Stimulated activated CD4-positive, alpha-beta T cell treated with anti-CD3 and anti-CD28 coated beads, Interleukin-15, amount 100 ng/mL, for 24 hours (primary cell): ENCODE results near the gene COL15A1.

Source experiments
- DNase-seq: peaks from one replicate; pipeline ENCODE4 v3.0.0-alpha.2; 2020

Gene COL15A1

DNA sequence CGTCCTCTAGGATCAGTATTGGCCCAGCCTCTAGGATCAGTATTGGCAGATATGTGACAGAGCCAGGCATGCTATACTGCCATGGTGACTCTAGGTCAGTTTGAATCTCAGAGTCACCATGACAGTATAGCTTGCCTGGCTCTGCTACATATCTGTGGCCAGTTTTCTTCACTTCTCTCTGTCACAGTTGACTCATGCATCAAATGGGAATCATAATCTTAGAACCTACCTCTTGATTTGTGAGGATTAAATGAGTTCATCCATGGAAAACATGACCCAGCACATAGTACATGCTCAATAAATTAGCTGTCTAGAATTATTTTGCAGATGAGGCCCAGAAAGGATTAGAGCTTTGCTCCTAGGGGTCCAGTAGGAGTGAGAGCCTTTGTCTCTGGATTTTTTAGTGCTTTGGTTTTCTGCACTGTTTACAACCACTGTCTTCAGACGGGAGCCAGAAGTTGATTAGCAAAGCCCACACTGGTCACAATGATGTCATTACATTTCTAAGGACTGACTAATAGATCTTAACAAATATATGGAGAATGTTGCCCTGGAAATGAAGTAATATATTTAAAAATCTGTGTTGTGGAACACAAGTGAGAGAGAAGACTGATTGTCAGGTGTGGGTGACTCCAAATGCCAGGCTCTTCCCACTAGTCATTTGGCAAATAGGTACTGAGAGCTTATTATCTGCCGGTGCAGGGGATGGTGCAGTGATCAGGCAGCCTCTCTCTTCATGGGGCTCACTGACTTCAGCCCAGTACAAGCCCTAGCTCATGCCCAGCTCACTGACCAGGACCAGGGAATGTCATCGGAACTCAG, 76.0 kb downstream of the COL15A1 start:
- no peak for DNase-seq

DNA sequence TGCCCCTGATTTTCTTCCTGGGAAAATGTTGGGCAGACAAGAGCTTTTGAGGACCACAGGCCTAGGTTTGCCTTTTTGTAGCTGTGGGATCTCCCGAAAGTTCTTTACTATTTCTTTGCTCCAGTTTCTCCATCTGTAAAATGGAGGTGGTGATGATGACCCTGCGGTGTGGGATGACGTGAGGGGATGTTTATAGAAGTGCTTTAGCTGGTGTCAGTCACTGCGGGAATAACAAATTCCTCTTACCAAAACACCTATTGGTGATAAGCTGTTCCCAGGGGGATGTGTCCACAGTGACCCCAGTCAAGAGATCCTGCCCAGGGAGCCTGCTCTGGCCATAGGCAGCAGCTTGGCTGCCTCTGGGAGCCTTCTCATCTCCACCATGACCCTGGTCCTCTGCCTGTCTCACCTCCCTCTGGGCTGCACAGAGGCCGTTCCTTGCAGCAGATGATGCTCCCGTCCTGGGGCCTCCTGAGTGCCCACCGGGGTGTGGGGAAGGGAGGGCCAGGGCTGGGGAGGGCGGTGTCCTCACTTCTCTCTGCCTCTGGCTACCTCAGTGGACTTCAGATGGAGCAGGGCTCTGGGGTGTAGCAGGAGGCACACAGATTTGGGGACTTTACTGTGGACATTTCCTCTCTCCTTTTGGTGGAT, 77.2 kb downstream of the COL15A1 start:
- DNase-seq: no peak

DNA sequence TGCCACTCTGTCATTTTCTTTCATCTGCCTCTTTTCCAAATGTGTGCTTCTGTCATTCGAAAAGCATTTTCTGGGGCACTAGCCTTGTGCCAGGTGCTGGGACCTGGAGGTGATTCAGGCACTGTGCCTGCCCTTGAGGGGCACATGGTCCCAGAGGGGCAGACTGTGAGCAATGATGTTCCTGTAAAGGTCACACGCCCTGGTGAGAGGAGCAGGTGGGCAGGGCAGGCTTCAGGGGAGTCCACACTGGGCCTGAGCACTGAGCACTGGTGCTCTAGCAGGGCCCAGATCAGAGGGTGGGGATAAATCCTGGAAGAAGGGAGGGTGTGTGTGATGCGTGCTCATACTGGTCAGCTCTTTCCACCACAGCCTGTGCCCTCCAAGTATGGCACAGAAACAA, 77.8 kb downstream of the COL15A1 start:
- DNase-seq: no peak

DNA sequence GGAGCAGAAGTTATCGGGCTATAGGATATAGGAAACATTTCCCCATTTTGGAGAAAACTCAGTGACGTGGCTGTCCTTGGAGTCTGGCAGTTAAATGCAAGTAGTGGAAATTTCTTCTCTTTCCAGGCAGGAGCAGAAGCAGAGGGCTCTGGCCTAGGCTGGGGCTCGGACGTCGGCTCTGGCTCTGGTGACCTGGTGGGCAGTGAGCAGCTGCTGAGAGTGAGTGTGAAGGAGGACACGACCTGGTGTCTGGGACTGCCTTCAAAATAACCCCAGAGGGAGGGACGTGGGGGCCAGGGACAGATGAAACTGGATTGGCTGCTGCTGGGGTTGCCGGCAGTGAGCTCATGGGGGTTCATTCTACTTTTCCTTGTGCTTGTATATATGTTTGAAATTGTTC, 79.5 kb downstream of the COL15A1 start:
- no peak for DNase-seq

DNA sequence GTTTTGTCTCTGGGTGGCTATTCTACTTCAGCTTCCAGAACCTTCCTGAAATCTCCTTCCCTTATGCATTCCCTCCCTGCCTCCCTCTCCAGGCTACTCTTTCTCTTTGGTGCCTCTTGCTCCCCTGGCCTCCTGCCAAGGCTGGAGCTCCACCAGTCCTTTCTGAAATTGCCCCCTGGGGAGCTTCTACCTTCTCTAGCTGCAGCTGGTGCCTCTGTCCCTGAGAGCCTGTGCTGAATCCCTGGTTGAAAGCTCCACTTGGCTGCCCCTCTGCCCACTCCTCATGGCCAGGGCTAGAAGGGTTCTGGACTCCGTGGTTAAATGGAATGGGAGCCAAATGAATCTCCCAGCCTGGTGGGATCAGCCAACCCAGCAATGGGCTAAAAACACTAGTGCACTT, 80.1 kb downstream of the COL15A1 start:
- DNase-seq: no peak

DNA sequence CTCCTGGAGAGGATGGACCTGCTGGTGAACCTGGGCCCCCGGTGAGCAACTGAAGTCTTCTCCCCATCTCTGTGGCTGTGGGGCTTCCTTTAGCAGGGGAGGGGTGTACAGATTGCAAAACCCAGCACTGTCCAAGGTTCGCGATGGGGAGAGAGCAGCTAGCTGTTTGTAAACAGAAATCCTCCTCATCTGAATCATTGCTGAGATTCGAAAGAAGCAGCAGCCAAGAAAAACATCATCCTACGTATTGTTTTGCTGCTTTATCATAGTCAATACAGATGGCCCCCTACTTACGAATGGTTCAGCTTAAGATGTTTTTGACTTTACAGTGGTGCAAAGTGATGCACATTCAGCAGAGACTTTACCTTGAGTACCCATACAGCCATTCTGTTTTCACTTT, 81.3 kb downstream of the COL15A1 start:
- DNase-seq: no peak

DNA sequence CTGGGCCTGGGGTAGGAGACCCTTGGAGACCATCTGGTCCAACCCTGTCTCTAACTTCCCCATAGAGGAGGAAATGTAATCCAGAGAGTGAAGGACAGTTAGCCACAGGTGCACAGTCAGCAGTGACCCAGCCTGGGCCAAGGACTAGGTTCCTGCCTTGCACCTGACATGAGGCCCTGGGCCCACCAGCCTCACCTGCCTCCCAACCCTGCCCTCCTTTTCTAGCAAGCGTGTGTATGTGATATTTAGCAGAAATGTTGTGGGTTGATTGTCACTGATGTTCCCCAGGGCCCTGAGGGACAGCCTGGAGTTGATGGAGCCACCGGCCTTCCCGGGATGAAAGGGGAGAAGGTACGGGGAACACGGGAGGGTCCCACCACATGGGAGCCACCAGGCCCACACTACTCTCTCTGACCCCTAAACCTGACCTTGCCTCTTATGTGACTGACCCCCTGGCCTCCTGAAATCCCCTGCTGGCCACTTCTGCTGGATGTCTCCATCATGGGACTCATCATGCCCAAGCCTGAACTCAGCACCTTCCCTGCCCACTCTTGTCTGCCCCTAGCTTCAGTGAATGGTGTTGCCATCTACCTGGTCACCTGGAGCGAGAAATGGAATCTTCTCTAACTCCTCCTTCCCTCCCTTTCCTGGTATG, 82.0 kb downstream of the COL15A1 start:
- no peak for DNase-seq

DNA sequence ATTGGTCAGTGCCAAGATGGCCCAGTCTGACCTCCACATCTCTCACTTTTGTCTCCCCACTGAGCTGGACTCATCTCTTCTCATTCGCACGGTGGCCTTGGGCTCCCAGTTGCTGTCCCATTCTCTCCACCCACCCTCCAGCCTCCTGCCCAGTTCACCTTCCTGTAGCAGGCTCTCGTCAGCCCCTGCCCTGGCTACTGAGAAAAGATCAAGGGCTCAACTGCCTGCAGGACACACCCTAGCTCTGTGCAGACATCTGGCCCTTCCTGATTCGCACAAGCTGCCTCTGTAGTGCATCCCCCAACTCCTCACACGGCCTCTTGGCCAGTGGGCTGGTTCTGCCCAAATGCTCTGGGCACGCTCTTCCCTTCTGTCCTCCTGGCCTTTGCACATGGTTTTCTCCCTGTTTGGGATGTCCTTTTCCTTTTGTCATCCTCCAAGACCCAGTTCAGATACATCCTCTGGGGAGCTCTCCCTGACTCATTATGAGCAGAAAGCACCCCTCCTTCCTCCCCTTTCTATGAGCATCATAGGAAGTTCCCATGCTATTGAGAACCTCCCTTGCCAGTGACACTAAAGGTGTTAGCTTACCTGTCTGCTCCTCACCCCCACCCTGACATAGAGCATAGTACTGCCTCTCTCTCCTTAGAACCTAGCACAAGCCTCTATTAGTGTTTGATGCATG, 82.7 kb downstream of the COL15A1 start:
- DNase-seq: no peak

DNA sequence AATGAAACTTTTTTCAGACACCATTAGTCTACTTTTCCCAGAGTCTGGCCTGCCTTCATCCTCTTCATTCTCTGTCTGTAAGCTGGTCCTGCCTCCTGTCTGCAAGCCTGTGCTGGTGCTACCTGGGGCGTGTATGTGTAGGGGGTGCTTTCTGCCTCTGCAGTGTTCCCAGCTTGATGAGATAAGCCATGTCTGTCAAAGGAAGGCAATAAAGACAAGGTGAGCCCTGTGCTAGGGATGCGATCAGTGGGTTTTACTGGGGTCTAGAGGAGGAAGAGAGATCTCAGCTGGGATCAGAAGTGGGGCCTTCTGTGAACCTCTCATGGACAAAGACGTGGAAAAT, 83.2 kb downstream of the COL15A1 start:
- no peak for DNase-seq

DNA sequence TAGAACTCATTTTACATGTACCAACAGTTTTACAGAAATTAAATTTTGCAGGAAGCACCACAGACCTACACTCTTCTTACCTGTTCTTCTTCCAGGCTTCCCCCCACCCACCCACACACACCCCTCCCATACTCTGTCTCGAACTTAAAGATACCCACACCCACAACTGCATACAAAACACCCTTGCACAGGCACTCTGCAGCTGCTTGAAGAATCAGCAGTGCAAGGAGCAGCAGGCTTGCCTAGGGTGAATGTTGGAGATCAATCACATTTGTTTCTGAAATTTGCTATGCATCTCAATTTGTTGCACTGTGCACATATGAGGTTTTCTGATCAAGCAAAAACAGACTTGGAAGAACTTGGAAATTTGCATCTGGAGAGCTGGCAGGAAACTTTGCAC, 83.7 kb downstream of the COL15A1 start:
- DNase-seq: no peak

DNA sequence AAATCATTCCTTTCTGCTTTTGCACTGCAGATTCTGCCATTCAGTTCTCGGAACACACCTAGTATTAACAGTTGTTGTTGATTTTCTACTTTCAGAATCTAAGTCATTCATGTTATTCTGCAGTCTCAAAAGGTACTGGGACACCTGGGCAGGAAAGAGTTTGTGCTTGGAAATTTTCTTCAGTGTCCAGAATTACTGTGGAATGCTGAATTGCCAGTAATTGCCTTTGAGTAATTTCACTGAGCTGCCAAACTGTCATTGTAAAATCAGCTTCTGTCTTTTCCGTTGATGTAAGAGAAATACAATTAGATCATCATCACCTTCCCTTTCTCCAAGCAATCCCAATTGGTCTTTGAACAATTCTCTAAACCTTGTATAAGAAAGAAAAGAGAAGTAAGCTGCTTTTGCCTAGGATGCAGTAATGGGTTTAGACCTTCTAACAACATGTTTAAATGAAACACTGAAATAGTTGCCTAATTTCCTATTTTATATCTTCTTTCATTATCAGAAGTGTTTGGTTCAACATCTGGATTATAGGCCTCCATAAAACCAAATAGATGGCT, 85.5 kb downstream of the COL15A1 start:
- no peak for DNase-seq

DNA sequence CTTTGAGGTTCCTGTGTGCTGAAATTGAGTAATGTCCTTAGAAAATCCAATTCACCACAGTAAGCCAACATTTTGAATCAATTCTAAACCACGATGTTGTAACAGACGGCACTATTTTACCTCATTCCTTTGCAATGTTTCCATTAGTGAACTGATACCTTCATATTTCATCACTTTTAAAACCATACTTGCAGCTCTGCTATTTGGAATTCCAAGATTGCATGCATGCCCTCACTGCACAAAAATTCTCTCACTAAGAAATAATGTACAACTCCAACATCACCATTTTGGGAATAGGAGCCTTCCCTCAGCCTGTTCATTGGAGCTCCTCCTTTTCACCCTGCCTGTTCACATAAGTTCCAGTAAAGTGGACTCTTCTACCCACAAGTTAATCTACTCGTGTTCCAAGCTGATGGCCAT, 86.4 kb downstream of the COL15A1 start:
- DNase-seq: no peak

DNA sequence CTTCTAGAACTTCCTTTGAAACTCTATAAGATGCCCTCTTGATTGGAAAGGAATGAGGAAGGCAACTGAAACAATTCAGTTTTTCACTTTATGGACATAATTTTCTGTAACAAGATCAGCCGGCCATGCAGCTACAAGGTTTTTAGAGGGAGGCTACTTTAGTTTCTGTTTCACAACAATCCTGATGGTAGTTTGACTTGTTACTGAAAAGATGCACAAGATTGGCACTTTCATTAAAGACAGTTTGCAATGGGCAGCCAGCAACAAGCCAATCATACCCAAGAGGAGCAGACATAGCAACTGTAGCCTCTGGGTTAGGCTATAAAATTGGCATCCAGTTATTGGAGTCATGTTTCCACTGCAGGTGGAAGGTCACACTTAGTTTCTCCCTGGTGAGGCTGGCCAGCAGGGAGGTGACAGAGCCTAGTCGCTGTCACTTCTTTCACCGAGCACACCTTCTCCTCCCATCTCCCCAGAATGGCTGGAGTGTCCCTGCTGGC, 87.0 kb downstream of the COL15A1 start:
- DNase-seq: no peak

DNA sequence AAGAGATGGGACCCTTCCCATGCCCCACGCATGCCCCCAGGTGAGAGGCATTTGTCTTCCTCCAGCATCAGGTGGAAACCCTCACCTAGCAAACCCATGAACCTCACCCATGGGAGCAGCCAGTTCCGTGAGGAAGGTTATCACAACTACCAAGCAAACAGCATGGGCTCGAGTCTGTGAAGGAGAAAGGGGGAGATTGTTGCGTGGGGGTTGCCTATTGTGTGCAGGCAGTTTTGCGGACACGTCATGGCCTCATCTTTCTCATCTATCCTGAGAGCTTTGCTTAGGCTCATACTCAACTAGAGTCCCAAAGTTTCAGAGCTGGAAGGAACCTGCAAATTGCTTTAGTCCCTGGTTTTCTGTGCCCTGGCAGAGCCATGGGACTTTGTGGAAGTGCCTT, 87.6 kb downstream of the COL15A1 start:
- DNase-seq: no peak

DNA sequence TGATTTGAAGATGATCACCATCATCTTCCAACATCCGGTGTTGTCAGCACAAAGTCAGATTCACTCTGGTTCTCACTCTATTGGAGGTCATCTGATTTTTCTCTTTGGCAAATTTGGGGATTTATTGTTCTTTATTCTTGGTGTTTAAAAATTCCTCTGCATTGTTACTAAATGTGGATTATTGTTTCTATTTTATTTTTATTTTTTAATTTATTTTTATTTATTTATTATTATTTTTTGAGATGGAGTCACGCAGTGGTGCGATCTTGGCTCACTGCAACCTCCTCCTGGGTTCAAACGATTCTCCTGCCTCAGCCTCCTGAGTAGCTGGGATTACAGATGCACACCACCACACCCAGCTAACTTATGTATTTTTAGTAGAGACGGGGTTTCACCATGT, 88.3 kb downstream of the COL15A1 start:
- no peak for DNase-seq

DNA sequence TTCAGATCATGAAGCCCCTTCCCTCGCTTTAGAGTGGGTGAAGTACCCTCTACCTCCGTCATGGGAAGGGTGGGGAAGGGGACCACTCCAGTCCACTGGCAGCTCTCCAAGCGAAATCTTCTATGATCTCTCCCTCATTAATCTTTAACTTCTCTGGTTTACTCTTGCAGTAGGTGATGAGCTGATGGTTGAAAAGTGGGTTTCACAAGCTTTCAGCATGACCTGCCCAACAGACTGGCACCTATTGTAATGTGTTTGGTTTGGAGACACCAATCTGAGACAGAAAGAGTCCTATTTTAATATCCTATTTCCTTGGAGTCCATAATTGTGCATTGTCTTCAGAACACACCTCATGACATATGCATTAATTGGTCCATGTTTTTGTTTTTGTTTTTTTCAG, 90.4 kb downstream of the COL15A1 start:
- DNase-seq: no peak

DNA sequence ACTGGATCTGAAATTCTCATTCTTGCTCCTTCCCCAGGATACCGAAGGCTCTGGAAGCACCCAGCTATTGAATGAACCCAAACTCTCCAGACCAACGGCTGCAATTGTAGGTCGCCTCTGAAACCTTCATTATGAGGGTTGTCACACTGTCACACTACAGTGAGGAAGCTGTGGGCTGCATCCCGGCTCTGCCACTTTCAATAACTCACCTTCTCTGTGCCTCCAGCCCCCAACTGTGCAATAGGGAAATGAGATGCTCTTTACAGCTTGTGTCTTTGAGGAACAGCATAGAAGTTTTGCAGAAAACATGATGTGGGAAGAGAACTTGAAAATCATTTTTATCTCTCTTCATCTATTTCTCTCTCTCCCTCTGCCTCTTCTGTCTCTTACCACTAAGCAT, 91.6 kb downstream of the COL15A1 start:
- no peak for DNase-seq

DNA sequence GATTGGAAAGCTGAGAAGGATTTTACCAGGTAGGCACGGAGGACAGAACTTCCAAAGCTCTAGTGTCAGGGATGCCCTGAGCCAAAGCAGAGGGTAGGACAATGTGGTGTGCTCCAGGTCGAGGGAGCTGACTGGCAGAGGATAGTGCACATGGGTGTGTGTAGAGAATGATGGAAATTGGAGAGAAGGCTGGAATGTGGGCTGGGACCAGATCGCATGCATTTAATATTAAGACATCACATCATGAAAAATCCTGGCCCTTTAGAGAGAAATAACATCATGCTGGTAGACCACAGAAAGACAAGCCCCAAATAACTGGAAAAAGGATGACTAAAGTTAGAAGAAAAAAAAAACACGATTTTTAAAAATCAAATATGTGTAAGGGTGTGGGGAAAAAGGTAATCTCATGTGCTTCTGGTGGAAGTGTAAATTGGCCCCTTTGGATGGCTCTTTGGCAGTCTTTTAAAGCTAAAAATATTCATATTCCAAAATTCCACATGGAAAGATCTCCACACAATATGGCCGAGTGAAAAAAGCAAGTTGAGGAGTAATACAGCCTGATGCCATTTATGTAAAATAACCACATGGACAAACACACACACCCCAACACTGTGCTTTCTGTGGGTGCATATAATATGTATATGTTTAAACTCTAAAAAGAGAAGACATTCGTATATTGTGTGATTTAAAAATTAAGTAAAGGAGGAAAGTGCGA, 94.2 kb downstream of the COL15A1 start:
- DNase-seq: no peak

DNA sequence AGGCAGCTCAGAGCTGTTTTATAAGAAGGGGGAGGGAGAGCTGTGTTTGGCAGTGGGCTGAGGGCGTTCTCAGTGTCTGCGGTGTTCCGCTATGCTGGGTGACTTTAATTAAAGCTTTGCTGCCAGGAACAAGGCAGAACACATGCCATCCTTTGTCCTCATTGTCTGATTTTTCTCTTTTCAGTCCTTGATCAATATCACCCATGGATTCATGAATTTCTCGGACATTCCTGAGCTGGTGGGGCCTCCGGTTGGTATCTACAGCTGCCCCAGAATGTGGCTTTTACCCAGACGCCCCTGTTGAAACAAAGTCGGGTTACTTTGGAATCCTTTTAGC, 94.7 kb downstream of the COL15A1 start:
- no peak for DNase-seq

DNA sequence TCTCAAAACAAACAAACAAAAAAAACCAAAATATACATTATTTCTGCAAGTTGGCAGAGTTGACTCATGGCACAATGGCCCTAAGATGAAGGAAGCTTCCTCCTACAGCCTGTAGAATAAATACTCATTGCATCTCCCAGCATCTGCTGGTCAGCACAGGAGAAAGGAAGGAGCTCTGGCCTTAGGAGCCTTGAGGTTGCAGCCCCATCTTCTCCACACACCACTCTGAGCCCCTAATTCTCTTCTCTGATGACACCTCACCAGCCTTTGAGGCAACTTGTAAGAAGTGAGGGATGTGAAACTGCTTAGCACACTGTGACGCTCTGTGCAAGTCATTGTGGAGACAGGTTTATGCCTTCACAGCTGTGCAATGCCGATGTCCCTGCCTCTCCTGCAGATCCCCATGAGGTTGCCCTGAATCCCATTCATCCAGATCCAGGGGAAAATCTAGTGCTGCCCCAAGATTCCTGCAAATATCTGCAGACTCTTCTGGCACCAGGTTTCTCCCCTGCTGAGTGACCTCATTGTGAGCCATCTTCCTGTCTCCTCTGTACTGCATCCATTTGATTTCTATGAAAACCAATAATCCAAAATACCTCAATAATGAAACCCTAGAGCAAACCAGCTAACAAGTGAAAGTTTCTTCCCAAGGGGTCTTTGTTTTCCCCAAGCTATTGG, 95.9 kb downstream of the COL15A1 start:
- DNase-seq: no peak

DNA sequence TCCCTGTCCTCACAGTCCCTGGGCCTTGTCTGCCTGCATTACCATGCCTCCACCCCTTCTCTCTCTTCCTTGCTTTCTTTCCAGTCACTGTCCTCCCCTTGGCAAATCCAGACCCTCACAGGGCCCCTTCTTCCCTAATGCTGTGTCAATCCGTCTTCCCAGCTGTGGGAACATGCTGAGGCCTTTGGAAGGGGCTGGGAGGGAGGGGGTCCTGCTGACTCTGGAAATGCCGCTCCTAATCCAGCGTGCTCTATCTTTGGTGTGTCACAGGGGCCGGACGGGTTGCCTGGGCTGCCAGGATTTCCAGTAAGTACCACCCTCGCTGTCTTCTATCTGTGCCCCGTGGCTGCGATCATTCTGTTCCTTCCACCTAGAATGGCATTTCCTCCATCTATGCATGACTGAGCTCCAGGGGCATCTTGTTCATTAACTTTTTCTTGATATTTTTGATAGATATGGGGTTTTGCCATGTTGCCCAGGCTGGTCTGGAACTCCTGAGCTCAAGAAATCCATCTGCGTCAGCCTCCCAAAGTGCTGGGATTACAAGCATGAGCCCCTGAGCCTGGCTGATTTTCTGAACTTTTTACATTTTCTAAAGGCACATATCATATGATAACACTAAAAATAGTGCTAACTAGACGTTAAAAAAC, 96.7 kb downstream of the COL15A1 start:
- no peak for DNase-seq
